Stimulated activated CD4-positive, alpha-beta T cell treated with anti-CD3 and anti-CD28 coated beads, Interleukin-15, amount 100 ng/mL, for 1 hour (primary cell): ENCODE measurements around the gene PEMT.
"Not testable (repeated sequence)": the region's sequence is repeated elsewhere in the genome, so short reads cannot be mapped to it uniquely, and the experiment has no call there.

Source experiments
- DNase-seq, 2 donors: peaks; one replicate each; pipeline ENCODE4 v3.0.0-alpha.2; 2020; ENCODE audit warnings: low read depth in 1 of 2, low spot score in 1 of 2

Gene PEMT

DNA sequence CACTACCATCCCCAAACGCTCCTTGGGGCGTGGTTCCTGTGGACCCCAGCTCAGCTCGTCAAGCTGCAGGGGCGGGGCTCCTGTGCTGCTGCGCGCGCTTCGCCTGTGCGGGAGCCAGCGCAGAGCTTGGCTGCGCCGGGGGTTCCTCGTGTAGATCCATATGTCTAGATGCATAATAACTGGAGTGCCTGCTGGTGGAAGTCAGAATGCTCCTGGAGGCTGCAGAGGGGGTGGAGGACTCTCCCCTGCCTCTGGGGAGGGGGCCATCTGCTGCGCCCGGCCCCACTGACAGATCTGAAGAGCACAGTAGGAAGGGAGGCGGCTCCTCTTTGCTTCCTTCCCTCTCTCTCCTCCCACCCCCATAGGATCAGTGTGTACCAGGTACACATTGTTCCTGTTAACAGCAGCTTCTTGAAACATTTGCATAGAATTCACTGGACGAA is 99.9 kb downstream of the PEMT start:
- no peak for DNase-seq

DNA sequence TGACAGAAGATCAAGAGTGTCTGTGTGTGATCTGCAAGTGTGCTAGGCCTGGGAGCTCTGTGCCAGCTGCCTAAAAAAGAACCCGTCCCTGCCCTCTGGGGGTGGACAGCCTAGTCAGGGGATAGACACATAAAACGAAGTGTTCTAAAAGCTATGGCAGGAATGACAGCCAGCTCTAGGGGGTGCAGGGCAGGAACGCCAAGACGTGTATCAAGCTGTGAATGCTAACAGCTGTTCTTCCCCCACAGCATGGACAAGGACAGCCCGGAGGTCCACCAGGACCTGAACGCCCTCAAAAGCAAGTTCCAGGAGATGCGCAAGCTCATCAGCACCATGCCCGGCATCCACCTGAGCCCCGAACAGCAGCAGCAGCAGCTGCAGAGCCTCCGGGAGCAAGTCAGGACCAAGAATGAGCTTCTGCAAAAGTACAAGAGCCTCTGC is 100.5 kb downstream of the PEMT start:
- DNase-seq = no peak

DNA sequence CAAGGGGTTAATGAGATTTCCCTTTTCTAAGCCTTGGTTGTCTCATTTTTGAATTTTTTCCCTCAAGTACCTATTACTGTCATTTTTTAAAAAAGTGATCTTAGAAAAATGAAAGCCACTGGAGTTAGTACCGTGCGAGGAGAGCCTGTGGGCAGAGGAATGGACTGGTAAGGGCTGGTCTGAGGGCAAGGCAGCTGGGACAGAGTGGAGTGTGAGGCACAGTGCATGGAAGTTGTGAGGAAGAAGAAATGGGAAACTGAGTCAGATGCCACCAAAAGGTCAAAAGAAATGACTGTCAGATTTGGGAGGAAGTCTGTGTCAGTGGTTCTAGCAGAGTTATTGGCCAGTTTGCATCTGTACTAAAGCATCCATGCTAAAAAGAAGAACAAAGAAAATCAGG is 103.5 kb downstream of the PEMT start:
- DNase-seq = no peak

DNA sequence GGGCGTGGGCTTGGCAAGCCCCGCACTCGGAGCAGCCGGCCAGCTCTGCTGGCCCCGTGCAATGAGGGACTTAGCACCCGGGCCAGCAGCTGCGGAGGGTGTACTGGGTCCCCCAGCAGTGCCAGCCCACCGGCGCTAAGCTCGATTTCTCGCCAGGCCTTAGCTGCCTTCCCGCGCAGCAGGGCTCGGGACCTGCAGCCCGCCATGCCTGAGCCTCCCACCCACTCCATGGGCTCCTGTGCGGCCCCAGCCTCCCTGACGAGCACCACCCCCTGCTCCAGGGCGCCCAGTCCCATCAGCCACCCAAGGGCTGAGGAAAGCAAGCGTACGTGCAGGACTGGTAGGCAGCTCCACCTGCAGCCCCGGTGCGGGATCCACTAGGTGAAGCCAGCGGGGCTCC is 105.1 kb downstream of the PEMT start:
- DNase-seq = not testable (repeated sequence)

DNA sequence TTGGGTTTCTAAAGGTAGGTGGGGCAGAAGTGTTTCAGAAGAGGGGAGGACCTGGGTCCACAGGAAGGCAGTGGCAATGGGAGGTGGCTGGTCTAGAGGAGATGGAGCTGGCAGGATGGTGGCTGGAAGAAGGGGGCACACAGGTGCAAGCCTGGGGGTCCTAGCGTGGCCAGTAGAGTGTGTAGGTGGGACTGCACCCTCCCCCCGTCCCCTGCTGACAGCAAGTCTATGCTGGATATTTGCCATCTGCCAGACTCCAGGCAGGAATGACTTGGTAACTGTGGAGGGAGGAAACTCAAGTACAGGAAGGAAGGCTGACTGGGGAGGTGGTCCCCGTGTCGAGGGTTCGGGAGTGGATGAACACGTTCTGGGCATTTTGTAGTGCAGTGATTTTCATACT is 106.1 kb downstream of the PEMT start:
- no peak for DNase-seq

DNA sequence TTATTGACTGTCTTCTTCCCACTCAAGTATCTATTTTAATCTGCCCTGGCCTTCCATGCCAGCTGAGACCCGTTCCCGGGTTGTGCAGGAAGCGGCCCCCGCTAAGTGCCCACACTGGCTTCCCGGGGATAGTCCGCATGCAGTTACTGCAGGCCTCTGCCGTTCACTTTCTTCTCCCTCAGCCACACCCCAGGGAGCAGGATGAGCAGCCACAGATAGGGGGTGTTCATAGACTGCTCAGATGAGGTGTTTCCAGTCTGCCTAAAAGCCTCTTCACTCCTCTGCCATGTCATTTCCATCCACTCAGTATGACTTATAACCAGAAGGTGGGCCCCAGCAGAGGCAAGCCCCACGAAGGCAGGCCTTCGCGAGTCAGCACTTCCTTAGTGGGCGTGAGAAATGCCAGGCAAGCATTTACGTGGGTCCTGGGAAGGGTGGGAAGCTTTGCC is 107.0 kb downstream of the PEMT start:
- DNase-seq = no peak

DNA sequence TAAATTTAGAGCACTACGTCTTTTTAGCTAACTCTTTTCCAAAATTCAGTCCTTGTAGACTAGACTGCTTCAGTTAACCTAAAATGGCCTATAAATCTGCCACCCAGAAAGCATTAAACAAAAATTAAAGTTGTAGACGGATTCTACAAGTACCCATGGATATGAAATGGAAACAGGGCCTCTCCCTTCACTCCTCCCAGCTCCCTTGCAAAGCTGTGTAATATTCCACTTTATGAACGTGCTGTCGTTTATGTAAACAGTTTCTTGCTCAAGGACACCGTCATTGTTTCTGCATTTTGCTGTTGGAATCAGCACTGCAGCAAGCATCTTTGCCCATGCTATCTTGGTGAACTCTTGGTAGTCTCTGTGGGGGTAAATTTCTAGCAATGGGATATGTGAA is 109.6 kb downstream of the PEMT start:
- no peak for DNase-seq

DNA sequence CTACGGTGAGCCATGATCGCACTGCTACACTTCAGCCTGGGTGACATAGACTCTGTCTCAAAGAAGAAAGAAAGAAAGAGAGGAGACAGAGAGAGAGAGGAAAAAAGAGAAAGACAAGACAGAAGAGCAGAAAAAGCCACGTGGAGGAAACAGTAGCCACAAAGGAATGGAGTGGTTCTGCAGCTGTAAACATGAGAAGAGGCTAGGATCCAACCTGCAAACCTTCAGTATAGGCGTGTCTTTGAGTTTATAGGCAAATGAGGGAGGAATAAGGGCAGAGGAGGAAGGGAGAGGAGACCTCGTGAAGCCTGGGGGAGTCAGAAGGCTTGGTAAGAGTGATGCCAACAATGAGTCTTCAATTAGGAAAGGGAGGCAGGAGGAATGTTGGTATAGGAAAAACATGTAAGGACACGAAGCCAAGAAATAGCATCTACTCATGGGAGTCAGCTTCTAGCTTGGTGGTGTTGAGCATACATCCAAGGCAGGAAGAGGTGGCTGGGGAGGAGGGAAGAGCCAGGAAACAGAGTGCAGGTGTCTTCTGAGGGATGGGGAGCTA is 110.8 kb downstream of the PEMT start:
- no peak for DNase-seq

DNA sequence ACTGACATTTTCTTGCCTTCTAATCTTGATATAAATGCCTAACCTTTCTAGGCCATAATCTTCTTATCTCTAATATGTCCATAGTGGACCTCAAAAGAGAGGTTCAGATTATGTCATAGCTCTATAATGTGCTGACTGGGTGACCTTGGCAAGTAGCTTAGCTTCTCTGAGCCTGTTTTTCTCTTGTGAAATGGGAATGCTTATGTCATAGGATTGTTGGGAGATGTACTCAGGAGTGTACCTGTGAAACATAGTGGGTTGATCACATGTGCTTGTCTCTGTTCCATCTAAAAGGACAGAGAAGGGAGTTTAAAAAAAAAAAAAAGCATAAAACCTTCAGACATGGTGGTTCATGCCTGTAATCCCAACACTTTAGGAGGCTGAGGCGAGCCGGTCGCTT is 112.3 kb downstream of the PEMT start:
- DNase-seq = no peak

DNA sequence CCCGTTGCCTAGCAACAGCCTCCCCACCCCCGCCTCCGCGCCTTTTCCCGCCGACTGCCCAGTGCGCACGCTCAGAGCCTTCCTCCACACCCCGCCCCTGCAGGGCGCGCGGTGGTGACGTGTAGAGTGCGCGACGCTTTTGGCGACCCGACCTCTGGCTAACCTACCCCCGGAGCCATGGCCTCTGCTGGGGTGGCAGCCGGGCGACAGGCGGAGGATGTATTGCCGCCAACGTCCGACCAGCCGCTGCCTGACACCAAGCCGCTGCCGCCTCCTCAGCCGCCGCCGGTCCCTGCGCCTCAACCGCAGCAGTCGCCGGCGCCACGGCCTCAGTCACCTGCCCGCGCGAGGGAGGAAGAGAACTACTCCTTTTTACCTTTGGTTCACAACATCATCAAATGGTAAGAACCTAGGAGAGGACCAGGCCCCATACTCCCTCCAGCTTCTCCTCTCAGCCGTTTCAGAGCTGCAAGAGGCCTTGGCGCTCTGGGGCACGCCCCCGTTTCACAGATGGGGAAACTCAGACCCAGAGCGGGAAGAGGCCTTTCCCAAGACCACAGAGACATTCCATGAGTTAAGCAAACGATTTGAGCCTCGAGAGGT is 114.5 kb downstream of the PEMT start, which contains the start of gene MED9:
Gene MED9 (plus strand): TSS at position 136 of the 603 bp plus-strand sequence. CDS start 42 bp downstream, at position 178.
- DNase-seq = peak; percentile 89 to 97

DNA sequence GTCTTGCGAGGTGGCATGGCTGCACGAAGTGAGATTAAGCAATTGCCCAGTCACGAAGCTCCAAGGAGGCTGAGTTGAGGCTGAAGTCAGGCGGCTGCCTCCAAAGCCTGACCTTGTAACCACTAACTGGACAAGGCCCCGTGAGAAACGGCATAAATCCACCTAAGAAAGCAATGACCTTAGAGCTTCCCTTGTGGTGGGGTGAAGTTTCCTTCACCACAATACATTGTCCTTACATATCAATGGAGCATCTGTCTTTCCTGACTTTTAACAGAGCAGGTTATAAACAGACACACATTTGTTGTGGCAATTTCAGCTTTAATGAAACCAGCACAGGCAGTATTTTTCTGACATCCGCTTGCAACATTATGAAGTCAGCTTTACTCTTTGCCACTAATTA is 117.2 kb downstream of the PEMT start:
- no peak for DNase-seq

DNA sequence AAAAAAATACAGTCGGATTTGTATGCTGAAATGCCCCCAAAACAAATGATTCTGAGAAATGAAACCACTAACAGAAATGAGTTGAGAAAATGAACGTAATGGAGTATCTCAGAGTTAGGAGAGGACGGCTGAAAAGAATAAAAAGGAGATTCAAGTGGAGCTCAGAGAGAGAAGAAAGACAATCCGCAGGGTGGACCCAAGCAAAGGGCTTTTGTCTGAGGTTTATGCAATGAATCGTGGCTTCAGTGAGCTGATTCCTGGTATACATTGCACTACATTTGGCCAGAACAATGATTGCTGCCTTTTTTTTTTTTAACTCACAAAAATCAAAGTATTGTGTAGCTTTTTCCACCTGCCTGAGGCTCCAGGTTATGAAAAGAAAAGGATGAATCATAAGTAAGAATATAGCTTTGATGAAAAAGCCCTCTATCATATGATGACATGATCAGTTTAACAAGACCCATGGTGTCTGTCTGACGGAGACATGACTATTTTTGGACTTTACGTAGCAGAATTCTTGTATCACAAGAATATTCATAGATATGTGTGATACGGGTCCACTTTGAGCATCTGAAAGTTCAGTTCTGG is 119.1 kb downstream of the PEMT start:
- no peak for DNase-seq

DNA sequence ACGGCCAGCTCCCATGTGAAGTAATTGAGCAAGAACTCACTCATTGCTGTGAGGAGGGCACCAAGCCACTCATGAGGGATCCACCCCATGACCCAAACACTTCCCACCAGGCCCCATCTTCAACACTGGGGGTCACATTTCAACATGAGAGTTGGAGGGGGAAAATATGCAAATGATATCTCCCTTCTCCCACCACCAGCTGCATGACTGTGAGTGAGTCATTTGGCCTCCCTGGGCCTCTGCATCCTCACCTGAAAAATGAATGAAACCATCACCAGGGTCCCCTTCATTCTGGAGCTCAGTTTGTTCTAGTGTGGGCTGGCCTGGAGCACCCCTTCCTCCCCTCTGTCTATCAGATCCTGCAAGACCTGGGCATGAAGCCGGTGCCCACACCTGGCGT is 121.5 kb downstream of the PEMT start:
- DNase-seq = no peak

DNA sequence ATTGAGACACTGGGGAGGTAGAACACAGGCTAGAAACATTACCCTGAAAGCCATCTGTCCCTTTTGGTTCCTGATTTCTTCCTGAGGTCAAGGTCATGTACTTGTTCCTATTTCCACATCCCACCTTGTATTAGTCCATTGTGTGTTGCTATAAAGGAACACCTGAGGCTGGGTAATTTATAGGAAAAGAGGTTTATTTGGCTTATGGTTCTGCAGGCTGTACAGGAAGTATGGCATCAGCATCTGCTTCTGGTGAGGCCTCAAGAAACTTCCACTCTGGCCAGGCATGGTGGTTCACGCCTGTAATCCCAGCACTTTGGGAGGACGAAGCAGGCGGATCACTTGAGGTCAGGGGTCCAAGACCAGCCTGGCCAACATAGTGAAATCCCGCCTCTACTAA is 122.2 kb downstream of the PEMT start:
- DNase-seq = no peak

DNA sequence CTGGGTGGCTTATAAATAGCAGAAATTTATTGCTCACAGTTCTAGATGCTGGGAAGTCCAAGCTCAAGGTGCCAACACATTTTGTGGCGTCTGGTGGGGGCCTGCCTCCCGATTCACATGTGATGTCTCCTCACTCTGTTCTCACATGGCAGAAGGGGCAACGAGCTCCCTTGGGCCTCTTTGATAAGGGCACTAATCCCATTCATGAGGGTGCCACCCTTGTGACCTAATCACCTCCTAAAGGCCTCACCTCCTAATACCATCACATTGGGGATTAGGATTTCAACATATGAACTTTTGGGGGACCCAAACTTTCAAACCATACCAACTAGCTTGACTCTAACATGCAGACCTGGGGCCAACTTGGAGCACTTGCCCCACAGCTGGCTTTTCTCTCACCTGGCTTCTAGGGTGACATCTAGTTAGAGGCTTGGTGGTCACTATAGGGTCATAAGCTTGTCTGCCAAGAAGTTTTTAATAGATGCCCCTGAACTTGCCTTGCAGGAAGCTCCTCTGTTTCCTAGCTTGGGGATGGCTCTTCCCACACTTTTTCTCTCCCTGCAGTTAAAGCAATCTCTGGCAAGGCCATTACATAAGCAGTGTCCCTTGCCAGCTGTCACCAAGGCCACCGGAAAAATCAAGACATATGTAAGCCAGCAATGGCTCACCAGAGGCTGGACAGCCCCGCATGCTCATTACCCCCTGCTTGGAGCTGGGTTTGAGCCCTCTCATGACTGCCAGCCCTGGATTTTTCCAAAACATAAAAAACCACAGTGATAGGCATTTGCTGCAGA is 123.1 kb downstream of the PEMT start:
- no peak for DNase-seq

DNA sequence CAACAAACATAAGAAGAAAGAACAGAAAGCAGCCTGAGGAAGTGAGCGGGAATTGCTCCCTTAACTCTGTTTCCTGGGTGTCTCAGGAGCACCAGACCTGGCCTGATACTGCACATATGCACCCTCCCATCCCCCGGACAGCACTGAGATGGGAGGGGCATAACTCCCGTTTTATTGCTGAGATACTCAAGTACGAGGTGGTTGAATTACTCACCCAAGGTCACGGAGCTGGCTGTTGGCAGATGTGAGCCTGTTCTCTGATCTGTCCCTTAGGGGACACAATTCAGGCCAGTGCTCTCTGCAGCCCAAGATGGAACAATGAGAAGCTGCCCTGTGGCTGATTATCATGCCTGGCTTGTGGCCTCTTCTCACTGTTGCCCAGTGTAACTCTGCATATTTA is 123.8 kb downstream of the PEMT start:
- DNase-seq = no peak

DNA sequence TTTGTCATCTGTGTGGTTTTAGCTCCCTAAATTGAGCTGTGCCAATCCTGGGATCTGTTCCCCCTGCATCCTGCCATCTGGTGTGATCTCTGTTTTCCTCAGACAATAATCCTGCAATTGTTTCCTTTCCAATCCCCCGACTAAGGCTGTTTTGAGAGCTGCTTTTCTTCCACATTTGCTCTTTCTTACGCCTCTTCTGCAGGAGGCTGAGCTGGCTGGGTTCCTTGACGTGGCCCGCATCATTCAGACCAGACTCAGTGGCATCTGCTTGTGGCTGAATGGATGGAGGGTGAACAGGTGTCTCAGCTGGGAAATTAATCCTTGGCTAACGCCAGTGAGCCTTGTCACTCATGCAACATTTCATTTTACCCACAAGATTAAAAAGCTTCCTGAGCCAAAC is 124.5 kb downstream of the PEMT start:
- no peak for DNase-seq

DNA sequence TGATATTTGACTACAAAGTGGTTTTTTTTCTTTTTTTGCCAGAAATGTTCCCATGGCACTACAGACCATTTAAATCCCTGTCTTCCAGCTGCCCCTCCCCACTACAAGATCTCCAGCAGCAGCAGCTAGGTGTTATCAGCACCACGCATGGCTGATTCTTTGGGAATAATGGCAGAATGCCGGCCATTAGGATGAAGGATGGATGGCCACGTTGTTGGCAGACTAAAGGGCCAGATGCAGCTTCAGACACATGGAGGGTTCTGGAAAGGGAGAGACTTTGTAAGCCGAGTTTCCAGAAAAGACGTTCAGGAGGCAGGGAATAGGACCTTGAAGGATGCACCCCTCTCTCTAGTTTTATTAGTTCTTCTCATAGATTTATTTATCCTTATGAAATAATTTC is 125.0 kb downstream of the PEMT start:
- no peak for DNase-seq

DNA sequence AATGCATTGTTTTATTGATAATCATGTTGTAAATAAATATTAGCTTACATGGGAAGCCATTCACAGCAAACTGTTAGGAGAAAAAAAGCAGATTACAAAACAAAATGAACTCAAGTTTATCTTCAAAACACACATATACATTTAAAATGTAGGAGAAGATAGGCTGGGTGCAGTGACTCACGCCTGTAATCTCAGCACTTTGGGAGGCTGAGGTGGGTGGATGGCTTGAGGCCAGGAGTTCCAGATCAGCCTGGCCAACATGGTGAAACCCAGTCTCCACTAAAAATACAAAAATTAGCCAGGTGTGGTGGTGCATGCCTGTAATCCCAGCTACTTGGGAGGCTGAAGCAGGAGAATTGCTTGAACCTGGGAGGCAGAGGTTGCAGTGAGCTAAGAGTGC is 125.6 kb downstream of the PEMT start:
- not testable (repeated sequence) for DNase-seq

DNA sequence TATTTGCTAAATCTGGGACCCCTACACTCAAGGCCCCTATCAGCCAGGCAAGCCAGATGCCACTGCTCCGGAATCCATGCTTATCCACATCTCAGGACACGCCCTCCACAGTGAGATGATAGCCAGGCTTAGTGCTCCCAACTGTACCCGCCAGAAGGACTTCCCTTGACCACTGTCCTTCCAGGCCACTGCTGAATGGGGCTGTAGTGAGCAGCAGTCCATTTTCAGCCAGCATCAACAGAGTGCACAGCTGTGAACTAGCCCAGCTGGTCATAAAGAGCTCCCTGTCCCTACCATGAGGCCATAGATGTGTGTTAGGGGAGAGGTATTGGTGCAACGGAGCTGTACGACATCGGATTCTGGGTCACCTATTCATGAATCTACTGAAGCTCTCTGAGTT is 127.7 kb downstream of the PEMT start:
- no peak for DNase-seq

DNA sequence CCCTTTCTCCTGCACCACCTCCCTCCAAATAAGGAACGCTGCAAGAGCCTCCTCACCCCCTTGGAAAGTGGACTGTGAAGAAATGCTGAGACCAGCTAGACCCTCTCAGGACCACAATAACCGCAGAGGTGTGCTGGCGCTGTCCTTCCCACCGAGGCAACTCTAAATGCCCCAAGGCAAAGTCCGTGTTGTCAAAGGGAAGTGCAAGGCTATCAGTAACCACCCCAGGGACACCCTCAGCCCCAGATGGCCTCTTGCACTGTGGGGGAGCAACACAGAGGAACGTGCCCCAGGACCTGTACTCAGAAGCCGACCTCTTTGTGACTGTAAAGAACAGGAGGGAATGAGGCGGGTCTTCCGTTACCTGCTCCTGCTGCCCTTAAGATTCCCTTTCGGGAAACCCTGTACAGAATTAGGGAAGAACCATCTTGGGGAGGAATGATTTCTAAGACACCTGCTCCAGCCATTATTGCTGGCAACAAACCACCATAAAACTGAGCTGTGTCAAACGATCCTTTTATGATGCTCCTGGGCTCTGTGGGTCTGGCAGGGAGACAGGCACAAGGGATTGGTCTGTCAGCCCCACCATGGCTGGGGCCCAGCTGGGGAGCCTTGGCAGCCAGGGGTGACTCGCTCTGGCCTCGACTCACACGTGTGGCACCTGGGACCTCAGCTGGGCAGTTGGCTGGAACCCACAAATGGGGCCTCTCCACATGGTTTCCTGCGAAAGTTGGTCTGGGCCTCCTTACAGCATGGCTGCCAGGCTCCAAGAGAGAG is 129.3 kb downstream of the PEMT start:
- DNase-seq = no peak
